ENCODE measurements around the gene SSBP2. TPM values are rescaled to one million over a fixed set of nuclear protein-coding genes. Genes with fewer than 3 reads are reported as not detected.

Gene SSBP2
- total and polyA plus RNA-seq, 2 of the 8 experiments (the other 6 are each of a cell fraction or from before 2014, with no cell fraction given): 21.5 to 36.2 TPM

DNA sequence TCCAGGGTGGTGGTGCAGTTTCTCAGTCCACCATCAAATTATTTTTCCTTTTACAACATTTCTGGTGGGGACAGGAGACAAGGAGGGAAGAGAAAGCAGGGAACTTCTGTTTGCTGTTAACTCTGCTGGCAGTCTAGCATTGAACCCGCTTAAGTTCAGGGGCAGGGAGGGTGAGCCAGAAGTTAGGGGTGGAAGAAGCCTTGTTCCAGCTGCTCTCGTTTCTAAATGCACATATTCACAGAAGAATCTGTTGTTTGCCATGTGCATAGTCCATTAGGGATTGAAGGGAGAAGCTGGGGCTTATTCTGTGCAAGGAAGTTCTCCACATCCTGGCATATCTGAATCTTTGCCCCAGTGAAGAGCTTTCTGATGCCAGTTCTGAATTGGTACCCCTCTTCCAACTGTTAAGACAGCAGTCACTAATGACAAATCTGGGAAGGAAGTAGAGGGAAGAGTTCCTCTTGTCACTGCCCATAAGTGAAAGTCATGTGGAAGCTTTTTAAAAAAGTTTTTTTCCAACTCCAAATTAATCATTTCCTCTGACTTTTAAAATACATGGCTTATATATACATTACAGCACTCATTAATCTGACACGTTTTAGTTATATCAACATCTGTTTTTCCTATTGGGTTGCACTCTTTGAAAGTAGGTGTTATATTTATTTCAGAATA lies 324.4 kb downstream of the SSBP2 start (continued):
- TF ChIP-seq, protein P1, sequence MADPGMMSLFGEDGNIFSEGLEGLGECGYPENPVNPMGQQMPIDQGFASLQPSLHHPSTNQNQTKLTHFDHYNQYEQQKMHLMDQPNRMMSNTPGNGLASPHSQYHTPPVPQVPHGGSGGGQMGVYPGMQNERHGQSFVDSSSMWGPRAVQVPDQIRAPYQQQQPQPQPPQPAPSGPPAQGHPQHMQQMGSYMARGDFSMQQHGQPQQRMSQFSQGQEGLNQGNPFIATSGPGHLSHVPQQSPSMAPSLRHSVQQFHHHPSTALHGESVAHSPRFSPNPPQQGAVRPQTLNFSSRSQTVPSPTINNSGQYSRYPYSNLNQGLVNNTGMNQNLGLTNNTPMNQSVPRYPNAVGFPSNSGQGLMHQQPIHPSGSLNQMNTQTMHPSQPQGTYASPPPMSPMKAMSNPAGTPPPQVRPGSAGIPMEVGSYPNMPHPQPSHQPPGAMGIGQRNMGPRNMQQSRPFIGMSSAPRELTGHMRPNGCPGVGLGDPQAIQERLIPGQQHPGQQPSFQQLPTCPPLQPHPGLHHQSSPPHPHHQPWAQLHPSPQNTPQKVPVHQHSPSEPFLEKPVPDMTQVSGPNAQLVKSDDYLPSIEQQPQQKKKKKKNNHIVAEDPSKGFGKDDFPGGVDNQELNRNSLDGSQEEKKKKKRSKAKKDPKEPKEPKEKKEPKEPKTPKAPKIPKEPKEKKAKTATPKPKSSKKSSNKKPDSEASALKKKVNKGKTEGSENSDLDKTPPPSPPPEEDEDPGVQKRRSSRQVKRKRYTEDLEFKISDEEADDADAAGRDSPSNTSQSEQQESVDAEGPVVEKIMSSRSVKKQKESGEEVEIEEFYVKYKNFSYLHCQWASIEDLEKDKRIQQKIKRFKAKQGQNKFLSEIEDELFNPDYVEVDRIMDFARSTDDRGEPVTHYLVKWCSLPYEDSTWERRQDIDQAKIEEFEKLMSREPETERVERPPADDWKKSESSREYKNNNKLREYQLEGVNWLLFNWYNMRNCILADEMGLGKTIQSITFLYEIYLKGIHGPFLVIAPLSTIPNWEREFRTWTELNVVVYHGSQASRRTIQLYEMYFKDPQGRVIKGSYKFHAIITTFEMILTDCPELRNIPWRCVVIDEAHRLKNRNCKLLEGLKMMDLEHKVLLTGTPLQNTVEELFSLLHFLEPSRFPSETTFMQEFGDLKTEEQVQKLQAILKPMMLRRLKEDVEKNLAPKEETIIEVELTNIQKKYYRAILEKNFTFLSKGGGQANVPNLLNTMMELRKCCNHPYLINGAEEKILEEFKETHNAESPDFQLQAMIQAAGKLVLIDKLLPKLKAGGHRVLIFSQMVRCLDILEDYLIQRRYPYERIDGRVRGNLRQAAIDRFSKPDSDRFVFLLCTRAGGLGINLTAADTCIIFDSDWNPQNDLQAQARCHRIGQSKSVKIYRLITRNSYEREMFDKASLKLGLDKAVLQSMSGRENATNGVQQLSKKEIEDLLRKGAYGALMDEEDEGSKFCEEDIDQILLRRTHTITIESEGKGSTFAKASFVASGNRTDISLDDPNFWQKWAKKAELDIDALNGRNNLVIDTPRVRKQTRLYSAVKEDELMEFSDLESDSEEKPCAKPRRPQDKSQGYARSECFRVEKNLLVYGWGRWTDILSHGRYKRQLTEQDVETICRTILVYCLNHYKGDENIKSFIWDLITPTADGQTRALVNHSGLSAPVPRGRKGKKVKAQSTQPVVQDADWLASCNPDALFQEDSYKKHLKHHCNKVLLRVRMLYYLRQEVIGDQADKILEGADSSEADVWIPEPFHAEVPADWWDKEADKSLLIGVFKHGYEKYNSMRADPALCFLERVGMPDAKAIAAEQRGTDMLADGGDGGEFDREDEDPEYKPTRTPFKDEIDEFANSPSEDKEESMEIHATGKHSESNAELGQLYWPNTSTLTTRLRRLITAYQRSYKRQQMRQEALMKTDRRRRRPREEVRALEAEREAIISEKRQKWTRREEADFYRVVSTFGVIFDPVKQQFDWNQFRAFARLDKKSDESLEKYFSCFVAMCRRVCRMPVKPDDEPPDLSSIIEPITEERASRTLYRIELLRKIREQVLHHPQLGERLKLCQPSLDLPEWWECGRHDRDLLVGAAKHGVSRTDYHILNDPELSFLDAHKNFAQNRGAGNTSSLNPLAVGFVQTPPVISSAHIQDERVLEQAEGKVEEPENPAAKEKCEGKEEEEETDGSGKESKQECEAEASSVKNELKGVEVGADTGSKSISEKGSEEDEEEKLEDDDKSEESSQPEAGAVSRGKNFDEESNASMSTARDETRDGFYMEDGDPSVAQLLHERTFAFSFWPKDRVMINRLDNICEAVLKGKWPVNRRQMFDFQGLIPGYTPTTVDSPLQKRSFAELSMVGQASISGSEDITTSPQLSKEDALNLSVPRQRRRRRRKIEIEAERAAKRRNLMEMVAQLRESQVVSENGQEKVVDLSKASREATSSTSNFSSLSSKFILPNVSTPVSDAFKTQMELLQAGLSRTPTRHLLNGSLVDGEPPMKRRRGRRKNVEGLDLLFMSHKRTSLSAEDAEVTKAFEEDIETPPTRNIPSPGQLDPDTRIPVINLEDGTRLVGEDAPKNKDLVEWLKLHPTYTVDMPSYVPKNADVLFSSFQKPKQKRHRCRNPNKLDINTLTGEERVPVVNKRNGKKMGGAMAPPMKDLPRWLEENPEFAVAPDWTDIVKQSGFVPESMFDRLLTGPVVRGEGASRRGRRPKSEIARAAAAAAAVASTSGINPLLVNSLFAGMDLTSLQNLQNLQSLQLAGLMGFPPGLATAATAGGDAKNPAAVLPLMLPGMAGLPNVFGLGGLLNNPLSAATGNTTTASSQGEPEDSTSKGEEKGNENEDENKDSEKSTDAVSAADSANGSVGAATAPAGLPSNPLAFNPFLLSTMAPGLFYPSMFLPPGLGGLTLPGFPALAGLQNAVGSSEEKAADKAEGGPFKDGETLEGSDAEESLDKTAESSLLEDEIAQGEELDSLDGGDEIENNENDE (IDR thresholded peaks at IDR 0.05; ENCODE audit: insufficient replicate concordance, low read length): no peak
